ENCODE results near the gene MYO1E.

MYO1E gene

DNA sequence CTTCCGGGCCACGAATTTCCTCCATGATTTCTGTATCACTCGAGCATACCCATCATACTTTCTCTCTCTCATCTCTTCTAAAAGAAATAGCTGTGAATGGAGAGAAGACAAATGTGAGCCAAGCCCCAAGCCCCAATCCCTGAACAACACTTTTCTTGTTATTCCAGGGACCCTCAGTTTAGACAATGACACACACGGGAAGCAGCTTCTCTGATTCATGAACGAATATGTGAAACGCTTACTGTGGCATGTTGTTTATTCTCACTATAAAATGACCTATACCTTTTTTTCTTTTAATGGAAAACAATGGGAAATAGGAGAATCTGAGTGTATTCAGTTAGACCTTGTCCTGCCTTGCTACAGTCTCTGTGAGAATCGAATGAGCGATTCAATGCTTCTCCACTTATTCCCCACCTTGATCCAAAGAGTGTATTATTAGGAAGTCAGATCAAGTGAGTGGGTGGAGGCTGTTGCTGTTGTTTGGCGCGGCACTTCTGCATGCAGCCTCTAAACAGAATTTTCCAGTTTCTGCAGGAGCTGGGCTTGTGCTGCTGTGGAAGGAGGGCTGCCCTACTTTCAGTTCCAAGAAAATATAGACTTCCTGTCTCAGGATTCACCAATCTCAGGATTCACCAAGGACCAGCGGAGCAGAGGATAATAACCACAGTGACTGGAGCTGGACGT lies 198.4 kb downstream of the MYO1E start:
- no peak for TF ChIP-seq CTCF (IDR thresholded peaks at IDR 0.05; ENCODE audit: insufficient read depth, low read depth, low read length, missing control alignments)
- H3K4me3 ChIP-seq (ENCODE audit: low read length): no peak overlapping the region
- DNase-seq (ENCODE audit: low read depth): no peak

GRCh38 chr15:59173194-59173593 lies 199.5 kb downstream of the MYO1E start:
- no peak overlapping the region for H3K4me3 ChIP-seq (ENCODE audit: low read length)
- no peak for TF ChIP-seq CTCF (IDR thresholded peaks at IDR 0.05; ENCODE audit: insufficient read depth, low read depth, low read length, missing control alignments)
- no peak for DNase-seq (ENCODE audit: low read depth)

DNA sequence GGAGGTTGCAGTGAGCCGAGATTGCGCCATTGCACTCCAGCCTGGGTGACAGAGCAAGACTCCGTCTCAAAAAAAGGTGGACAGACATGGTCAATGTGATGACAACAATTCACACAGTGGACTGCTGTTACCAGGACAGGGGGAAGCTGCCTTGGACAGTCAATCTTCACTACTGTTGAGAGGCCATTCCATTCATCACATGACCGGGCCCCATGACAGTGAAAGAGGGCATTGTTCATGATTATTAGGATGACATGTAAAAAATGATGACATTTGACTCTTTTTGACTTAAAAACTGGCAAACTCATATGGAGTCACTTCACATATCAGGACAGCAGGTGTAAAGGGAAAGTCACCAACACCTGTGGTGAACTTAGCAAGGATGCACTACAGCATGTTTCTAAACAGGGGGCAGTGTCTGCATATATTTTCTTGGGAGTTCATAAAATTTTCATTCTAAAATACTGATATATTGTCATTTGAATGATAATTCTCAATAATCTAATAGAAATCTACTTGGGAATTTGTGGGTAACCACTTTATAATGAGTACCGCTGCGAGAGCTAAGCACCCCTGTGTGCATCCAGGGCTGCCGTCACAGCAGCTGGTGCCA lies 200.3 kb downstream of the MYO1E start:
- no peak overlapping the region for H3K4me3 ChIP-seq (ENCODE audit: low read length)
- DNase-seq (ENCODE audit: low read depth): no peak
- TF ChIP-seq CTCF (IDR thresholded peaks at IDR 0.05; ENCODE audit: insufficient read depth, low read depth, low read length, missing control alignments): peak; percentile 9

GRCh38 chr15:59171067-59171397 lies 201.6 kb downstream of the MYO1E start:
- no peak for DNase-seq (ENCODE audit: low read depth)
- no peak overlapping the region for H3K4me3 ChIP-seq (ENCODE audit: low read length)
- no peak for TF ChIP-seq CTCF (IDR thresholded peaks at IDR 0.05; ENCODE audit: insufficient read depth, low read depth, low read length, missing control alignments)

DNA sequence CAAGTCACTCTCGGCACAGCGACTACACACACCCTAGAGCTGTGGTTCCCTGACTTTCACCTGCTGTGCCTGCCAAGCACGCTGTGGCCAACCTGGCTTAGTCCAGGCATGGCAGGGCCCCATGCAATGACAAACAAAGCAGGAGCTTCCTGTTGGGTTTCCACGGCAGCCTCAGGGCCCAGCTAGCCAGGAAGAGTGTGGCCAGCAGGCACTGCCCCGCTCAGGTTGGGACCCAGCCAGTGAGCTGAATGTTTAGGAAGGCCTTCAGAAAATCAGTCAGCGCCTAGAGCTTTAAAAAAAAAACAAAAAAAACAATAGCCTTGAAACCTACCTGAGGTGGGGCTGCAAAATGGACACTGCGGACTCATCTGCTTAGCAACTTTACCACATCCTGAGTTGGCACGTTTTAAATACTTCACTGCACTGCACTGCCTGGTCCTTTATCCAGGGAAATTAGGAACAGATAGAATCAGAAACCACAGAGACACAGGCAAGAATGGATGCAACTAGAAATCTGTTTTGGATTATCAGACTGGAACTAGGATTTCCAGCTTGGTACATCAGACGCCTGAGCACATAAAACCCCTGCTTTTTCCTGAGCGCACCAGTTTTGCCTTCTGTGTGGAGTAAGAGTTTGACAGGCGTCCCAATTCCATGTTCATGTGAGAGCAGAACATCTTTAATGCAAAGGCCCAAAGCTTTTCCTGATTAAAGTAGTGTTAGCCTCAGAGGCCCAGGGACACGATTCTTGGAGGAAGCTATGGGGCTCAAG lies 202.2 kb downstream of the MYO1E start:
- DNase-seq (ENCODE audit: low read depth): peak; percentile 84
- TF ChIP-seq CTCF (IDR thresholded peaks at IDR 0.05; ENCODE audit: insufficient read depth, low read depth, low read length, missing control alignments): no peak
- H3K4me3 ChIP-seq (ENCODE audit: low read length): no peak overlapping the region

GRCh38 chr15:59169251-59169708 lies 203.4 kb downstream of the MYO1E start:
- TF ChIP-seq CTCF (IDR thresholded peaks at IDR 0.05; ENCODE audit: insufficient read depth, low read depth, low read length, missing control alignments): no peak
- no peak overlapping the region for H3K4me3 ChIP-seq (ENCODE audit: low read length)
- DNase-seq (ENCODE audit: low read depth): peak; percentile 77

Measured in epithelial cell of esophagus (primary cell).